GM12878 (cell line): ENCODE measurements around the gene CNTNAP2. TPM values are rescaled to one million over a fixed set of nuclear protein-coding genes. Genes with fewer than 3 reads are reported as not detected.

ENCODE experiments used
- ATAC-seq: fragments of 200-7000 bp; cut with Tn5 transposase; 3 replicates; pipeline ENCODE4 v1.9.1; 2020; ENCODE audit warnings: mild to moderate bottlenecking, moderate library complexity
- BruUV-seq: library from RNA; stranded (reverse); fragments of 400-500 nt; replicated peaks from 2 replicates; lab custom pipeline; 2021; lab: Mats Ljungman, UMichigan
- CTCF ChIA-PET: fragments of 300-600 bp; sonication (Branson Sonifier 250); formaldehyde crosslinking; extraction: SDS; loops from one replicate; lab custom pipeline; 2021; ENCODE audit warnings: inconsistent platforms; lab: Yijun Ruan, JAX
- POLR2A ChIA-PET: fragments of 350-600 bp; formaldehyde crosslinking; extraction: SDS; loops from one replicate; lab custom pipeline; 2021; ENCODE audit warnings: inconsistent platforms; lab: Charles Lee
- RAD21 ChIA-PET: fragments of 300-600 bp; sonication (Branson Sonifier 250); formaldehyde crosslinking; loops from one replicate; lab custom pipeline; 2023; ENCODE audit warnings: antibody characterized with exemption; ENCODE audit not compliant: unreplicated experiment; lab: Charles Lee
- SMC1A ChIA-PET: fragments of 300-600 bp; sonication (Branson Sonifier 250); formaldehyde crosslinking; loops from one replicate; lab custom pipeline; 2023; ENCODE audit not compliant: unreplicated experiment, uncharacterized antibody; lab: Charles Lee
- DNase-seq: peaks from one replicate; pipeline ENCODE4 v3.0.0-alpha.2; 2011; ENCODE audit warnings: low read depth, low spot score
- FAIRE-seq: peaks from 3 replicates; lab custom pipeline; 2011; peaks lifted over from hg19 to GRCh38; lab: Jason Lieb, UNC
- H2AFZ ChIP-seq: 2 replicates; pipeline ENCODE4 v1.6.0; 2011; ENCODE audit warnings: low read depth, low read length, control low read depth; ENCODE audit not compliant: control insufficient read depth
- H3K27ac ChIP-seq: 2 replicates; pipeline ENCODE4 v1.5.1; 2011; ENCODE audit warnings: control low read depth; ENCODE audit not compliant: control insufficient read depth, insufficient read depth
- H3K27me3 ChIP-seq, 2 experiments: replicated peaks in 1 of 2; 2 replicates each; pipeline versions ENCODE4 v1.6.0 to v1.6.1; 2011; ENCODE audit warnings: low read length in 1 of 2; ENCODE audit not compliant: control insufficient read depth in 2 of 2, insufficient read depth in 2 of 2
- H3K36me3 ChIP-seq, 2 experiments: 2 replicates each; pipeline ENCODE4 v1.5.1; 2011; ENCODE audit warnings: low read length in 1 of 2; ENCODE audit not compliant: control insufficient read depth in 2 of 2, insufficient read depth in 2 of 2
- H3K4me1 ChIP-seq: 2 replicates; pipeline ENCODE4 v1.6.1; 2011; ENCODE audit warnings: mild to moderate bottlenecking, low read length, moderate library complexity, mixed read lengths; ENCODE audit not compliant: control insufficient read depth, insufficient read depth
- H3K4me2 ChIP-seq: 2 replicates; pipeline ENCODE4 v1.6.0; 2011; ENCODE audit warnings: control low read depth; ENCODE audit not compliant: control insufficient read depth, insufficient read depth
- H3K4me3 ChIP-seq: fragments of 200-600 bp; sonication (generic); 2 replicates; pipeline ENCODE4 v1.5.1; 2016
- H3K79me2 ChIP-seq: 2 replicates; pipeline ENCODE4 v1.6.0; 2011; ENCODE audit warnings: low read length; ENCODE audit not compliant: control insufficient read depth, insufficient read depth
- H3K9ac ChIP-seq: 2 replicates; pipeline ENCODE4 v1.8.0; 2011; ENCODE audit warnings: low read length, control low read depth, mixed read lengths; ENCODE audit not compliant: control insufficient read depth, insufficient read depth
- H3K9me3 ChIP-seq: replicated peaks from 3 replicates; pipeline ENCODE4 v1.5.1; 2011; ENCODE audit warnings: mild to moderate bottlenecking, low read length; ENCODE audit not compliant: control insufficient read depth, insufficient read depth
- H4K20me1 ChIP-seq: 2 replicates; pipeline ENCODE4 v1.6.0; 2011; ENCODE audit not compliant: control insufficient read depth, insufficient read depth
- ASH2L ChIP-seq: fragments of 300-600, 200-600 bp; sonication (generic); IDR thresholded peaks from 2 replicates; pipeline ENCODE4 v1.6.1; 2017; ENCODE audit warnings: low read depth, mild to moderate bottlenecking, borderline replicate concordance
- ATF7 ChIP-seq: fragments of 450-650 bp; IDR thresholded peaks from 2 replicates; pipeline ENCODE4 v1.6.1; 2016; ENCODE audit warnings: low read depth, mild to moderate bottlenecking
- BMI1 ChIP-seq: fragments of 450-650 bp; IDR thresholded peaks from 2 replicates; pipeline ENCODE4 v1.6.1; 2016; ENCODE audit warnings: mild to moderate bottlenecking, moderate library complexity, borderline replicate concordance
- NFYB ChIP-seq: IDR thresholded peaks from 2 replicates; pipeline ENCODE4 v1.6.1; 2011; ENCODE audit warnings: low read depth, mild to moderate bottlenecking, low read length, improper control_type of control experiment, moderate library complexity; ENCODE audit not compliant: insufficient read depth
- NR2C1 ChIP-seq: fragments of 450-650 bp; IDR thresholded peaks from 2 replicates; pipeline ENCODE4 v1.6.1; 2017; ENCODE audit warnings: antibody characterized with exemption, mild to moderate bottlenecking, moderate library complexity
- SMAD1 ChIP-seq: fragments of 450-650 bp; IDR thresholded peaks from 2 replicates; pipeline ENCODE4 v1.6.1; 2018; ENCODE audit warnings: mild to moderate bottlenecking, low read depth; ENCODE audit not compliant: partially characterized antibody
- TCF12 ChIP-seq: IDR thresholded peaks from 2 replicates; pipeline ENCODE4 v1.6.1; 2011; ENCODE audit warnings: low read depth, mild to moderate bottlenecking, low read length
- in situ Hi-C: fragments of 300-500 bp; cut with MboI; formaldehyde crosslinking; loops from 9 replicates; pipeline ENCODE4 v1.14.3; 2018; ENCODE audit warnings: mixed read lengths
- intact Hi-C: fragments of 100-400 bp; cut with micrococcal nuclease; formaldehyde crosslinking; loops from one replicate; pipeline ENCODE4 v1.14.2; 2022; ENCODE audit not compliant: unreplicated experiment
- polyA plus RNA-seq, 11 experiments: library from polyadenylated mRNA; depleted of rRNA in 4 of 11; unstranded in 6 of 11; stranded (reverse) in 5 of 11; fragments of >200 nt; fragmentation: Nextera tagmentation in 4 of 11; fragmentation: Illumina TruSeq in 1 of 11; extraction: Ambion mirVana in 4 of 11; extraction: Trizol in 1 of 11; gene quantifications; 1 replicate in 1 of 11; 2 replicates in 10 of 11; pipeline versions ENCODE4 v1.2.1 to v1.2.3, GENCODE V29; 2011 to 2016; ENCODE audit warnings: inconsistent platforms in 2 of 11, missing spikeins in 2 of 11, low read depth in 1 of 11
- total RNA-seq, 4 experiments: library from RNA; depleted of rRNA in 3 of 4; stranded (reverse); fragments of >200 nt in 3 of 4; fragmentation: Illumina TruSeq in 1 of 4; extraction: Trizol in 1 of 4; gene quantifications; 2 replicates each; pipeline versions ENCODE4 v1.2.1 to v1.2.3, GENCODE V29; 2013 to 2021
- TF ChIP-seq, protein P1 (sequence below): fragments of 450-650 bp; IDR thresholded peaks from 2 replicates; pipeline ENCODE4 v1.6.1; 2017; ENCODE audit warnings: mild to moderate bottlenecking

CNTNAP2 gene
- total and polyA plus RNA-seq, 10 of the 15 experiments (the other 5 are each of a cell fraction or from before 2014, with no cell fraction given) = 0.03 to 0.08 (median 0.03) TPM; not detected in 7

DNA sequence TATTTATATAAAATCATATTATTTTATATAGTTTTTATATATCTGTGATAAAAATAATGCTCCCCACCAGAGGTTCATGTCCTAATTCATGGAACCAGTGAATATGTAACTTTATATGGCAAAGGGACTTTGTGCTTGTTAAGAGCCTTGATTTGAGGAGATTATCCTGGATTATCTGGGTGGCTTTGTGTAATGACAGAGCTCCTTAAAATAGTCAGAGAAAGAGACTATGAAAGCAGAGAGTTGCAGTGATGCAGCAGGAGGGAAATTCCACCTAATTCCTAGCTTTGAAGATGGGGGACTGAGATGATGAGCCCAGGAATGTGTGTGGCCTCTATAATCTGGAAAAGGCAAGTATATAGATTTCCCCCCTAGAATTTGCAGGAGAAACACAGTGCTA is 1439.7 kb downstream of the CNTNAP2 start:
- H3K27me3 ChIP-seq = no peaks in the 10 kb centered on the region
- no peaks in the 10 kb centered on the region for H4K20me1 ChIP-seq
- in situ Hi-C loops (no loop called here), intact Hi-C loops (no loop called here)
- ATAC-seq = no peak
- no peak overlapping the region for H2AFZ ChIP-seq
- H3K27ac ChIP-seq = no peak overlapping the region
- POLR2A ChIA-PET = interaction anchor here (0.6 kb wide), 1 partner anchor 92 kb away, joined by 3 read pairs; no protein-coding TSS in a partner anchor
- no peak for DNase-seq
- FAIRE-seq = no peak
- no peak overlapping the region for H3K4me2 ChIP-seq
- SMC1A ChIA-PET = no interaction called here
- H3K9ac ChIP-seq = no peak overlapping the region
- no peak overlapping the region for H3K4me3 ChIP-seq
- no peaks in the 10 kb centered on the region for H3K36me3 ChIP-seq
- H3K79me2 ChIP-seq = no peaks in the 10 kb centered on the region
- TF ChIP-seq ATF7 (no peak), ASH2L (no peak), NFYB (no peak), BMI1 (no peak), TCF12 (no peak), SMAD1 (no peak), NR2C1 (no peak)
- TF ChIP-seq, protein P1, sequence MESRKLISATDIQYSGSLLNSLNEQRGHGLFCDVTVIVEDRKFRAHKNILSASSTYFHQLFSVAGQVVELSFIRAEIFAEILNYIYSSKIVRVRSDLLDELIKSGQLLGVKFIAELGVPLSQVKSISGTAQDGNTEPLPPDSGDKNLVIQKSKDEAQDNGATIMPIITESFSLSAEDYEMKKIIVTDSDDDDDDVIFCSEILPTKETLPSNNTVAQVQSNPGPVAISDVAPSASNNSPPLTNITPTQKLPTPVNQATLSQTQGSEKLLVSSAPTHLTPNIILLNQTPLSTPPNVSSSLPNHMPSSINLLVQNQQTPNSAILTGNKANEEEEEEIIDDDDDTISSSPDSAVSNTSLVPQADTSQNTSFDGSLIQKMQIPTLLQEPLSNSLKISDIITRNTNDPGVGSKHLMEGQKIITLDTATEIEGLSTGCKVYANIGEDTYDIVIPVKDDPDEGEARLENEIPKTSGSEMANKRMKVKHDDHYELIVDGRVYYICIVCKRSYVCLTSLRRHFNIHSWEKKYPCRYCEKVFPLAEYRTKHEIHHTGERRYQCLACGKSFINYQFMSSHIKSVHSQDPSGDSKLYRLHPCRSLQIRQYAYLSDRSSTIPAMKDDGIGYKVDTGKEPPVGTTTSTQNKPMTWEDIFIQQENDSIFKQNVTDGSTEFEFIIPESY = no peak
- TF ChIP-seq, all 136 proteins: peak for 0
- CTCF ChIA-PET = no interaction called here
- H3K9me3 ChIP-seq = no peaks in the 10 kb centered on the region
- RAD21 ChIA-PET = no interaction called here
- BruUV-seq = no TSS peak
- no peaks in the 10 kb centered on the region for H3K4me1 ChIP-seq
